Suprapubic skin (tissue), 4 donors: Measurements from ENCODE around the gene EEF1AKMT3. TPM values are rescaled to one million over a fixed set of nuclear protein-coding genes. Genes with fewer than 3 reads are reported as not detected.

ENCODE experiments used
- DNase-seq, 2 donors: peaks; one replicate each; pipeline ENCODE4 v3.0.0-alpha.2; 2019; ENCODE audit warnings: low spot score in 2 of 2
- H3K27ac ChIP-seq: fragments of 200-600 bp; sonication (generic); one replicate; pipeline ENCODE4 v1.5.1; 2019
- H3K27me3 ChIP-seq: fragments of 200-600 bp; sonication (generic); one replicate; pipeline ENCODE4 v1.5.1; 2019
- H3K36me3 ChIP-seq: fragments of 200-600 bp; sonication (generic); one replicate; pipeline ENCODE4 v1.5.1; 2019
- H3K4me1 ChIP-seq: fragments of 200-600 bp; sonication (generic); one replicate; pipeline ENCODE4 v1.5.1; 2019
- H3K4me3 ChIP-seq: fragments of 200-600 bp; sonication (generic); one replicate; pipeline ENCODE4 v1.5.1; 2019; ENCODE audit warnings: mild to moderate bottlenecking
- H3K9me3 ChIP-seq: fragments of 200-600 bp; sonication (generic); one replicate; pipeline ENCODE4 v1.5.1; 2019
- EP300 ChIP-seq: sonication (generic); formaldehyde crosslinking; IDR thresholded peaks from one replicate; pipeline ENCODE4 v1.6.1; 2017; ENCODE audit warnings: antibody characterized with exemption
- POLR2A ChIP-seq, 2 donors: fragments of 450-650 bp; IDR thresholded peaks; one replicate each; pipeline ENCODE4 v1.6.1; 2017; ENCODE audit warnings: antibody characterized with exemption in 2 of 2, mild to moderate bottlenecking in 2 of 2, moderate library complexity in 2 of 2
- POLR2AphosphoS5 ChIP-seq, 3 donors: sonication (generic); formaldehyde crosslinking; IDR thresholded peaks; one replicate each; pipeline ENCODE4 v1.6.1; 2017; ENCODE audit warnings: antibody characterized with exemption in 3 of 3
- WGBS: methylation state at CpG from one replicate; pipeline ENCODE4 v1.1.5; 2018; 5-methylcytosine and 5-hydroxymethylcytosine counted together
- total RNA-seq, 4 donors: library from RNA; depleted of rRNA; stranded (reverse); fragments of >200 nt; gene quantifications; one replicate each; pipeline ENCODE4 v1.1.0, GENCODE V29; 2016
- TF ChIP-seq, protein P1 (sequence below), 2 donors: fragments of 200-600 bp in 1 of 2; fragments of 450-650 bp in 1 of 2; sonication (generic) in 1 of 2; IDR thresholded peaks; one replicate each; pipeline ENCODE4 v1.5.1; 2016 to 2019; ENCODE audit warnings: antibody characterized with exemption in 2 of 2, mild to moderate bottlenecking in 1 of 2, moderate library complexity in 1 of 2

EEF1AKMT3 gene
- total RNA-seq, 4 donors from 2014 or later, result 8.7 to 13.7 (median 11.3) TPM

DNA sequence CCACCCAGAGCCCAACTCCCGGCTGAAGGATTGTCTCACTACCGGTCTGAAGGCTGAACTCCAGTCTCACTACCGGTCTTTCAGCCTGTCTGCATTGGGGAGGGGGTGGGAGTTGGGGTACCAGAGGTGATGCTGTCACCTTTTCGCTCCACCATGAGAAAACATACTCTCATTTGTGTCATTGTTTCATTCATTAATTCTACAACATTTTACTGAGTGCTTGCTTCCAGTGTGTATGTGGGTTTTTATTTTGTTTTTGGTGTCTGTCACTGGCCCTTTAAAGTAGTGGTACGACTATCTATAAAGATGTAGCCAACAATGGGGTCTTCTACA, 19.8 kb upstream of the EEF1AKMT3 start:
- Histone ChIP-seq H3K36me3 (peaks cover 20% of the 10 kb centered on the region), H3K9me3 (no peaks in the 10 kb centered on the region), H3K27ac (no peak overlapping the region), H3K27me3 (no peaks in the 10 kb centered on the region), H3K4me1 (peaks cover 52% of the 10 kb centered on the region), H3K4me3 (peak overlapping the region; percentile 71)
- WGBS, result 5% methylated on average over 5 of the region's 5 CpGs
- no peak for DNase-seq
- TF ChIP-seq POLR2A (IDR thresholded peaks at IDR 0.05) (no peak), EP300 (no peak), POLR2AphosphoS5 (IDR thresholded peaks at IDR 0.05) (no peak)
- TF ChIP-seq, protein P1, sequence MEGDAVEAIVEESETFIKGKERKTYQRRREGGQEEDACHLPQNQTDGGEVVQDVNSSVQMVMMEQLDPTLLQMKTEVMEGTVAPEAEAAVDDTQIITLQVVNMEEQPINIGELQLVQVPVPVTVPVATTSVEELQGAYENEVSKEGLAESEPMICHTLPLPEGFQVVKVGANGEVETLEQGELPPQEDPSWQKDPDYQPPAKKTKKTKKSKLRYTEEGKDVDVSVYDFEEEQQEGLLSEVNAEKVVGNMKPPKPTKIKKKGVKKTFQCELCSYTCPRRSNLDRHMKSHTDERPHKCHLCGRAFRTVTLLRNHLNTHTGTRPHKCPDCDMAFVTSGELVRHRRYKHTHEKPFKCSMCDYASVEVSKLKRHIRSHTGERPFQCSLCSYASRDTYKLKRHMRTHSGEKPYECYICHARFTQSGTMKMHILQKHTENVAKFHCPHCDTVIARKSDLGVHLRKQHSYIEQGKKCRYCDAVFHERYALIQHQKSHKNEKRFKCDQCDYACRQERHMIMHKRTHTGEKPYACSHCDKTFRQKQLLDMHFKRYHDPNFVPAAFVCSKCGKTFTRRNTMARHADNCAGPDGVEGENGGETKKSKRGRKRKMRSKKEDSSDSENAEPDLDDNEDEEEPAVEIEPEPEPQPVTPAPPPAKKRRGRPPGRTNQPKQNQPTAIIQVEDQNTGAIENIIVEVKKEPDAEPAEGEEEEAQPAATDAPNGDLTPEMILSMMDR (IDR thresholded peaks at IDR 0.05), result no peak

DNA sequence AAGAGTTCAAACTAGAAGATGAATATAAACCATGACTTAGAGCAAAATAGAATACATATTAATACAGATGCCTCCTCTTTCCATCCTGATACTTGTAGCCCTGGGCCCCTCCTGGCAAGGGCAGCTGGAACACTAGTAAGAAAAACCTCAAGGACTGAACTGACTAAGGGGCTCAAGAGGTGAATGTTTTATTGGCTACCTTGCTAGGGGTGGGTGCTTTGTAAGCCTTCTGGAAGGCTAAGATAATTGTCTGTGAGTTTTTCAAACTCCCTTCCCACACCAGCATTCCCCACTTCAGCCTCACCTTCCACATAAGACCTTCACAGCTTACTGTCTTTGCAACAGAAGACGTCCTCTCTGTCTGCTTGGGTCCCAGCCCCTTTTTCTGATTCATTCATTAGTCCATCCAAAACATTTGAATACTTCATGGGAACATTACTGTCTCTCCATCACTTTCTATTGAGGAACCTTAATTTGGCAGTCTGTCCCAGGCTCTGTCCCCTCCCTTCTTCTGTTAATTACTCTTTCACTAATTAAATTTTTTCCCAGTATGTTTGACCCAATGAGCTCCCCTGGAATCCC, 18.6 kb upstream of the EEF1AKMT3 start:
- H3K27ac ChIP-seq, result no peak overlapping the region
- no peak overlapping the region for H3K4me3 ChIP-seq
- H3K36me3 ChIP-seq, result peaks cover 20% of the 10 kb centered on the region
- no peaks in the 10 kb centered on the region for H3K27me3 ChIP-seq
- no peaks in the 10 kb centered on the region for H3K9me3 ChIP-seq
- peaks cover 52% of the 10 kb centered on the region for H3K4me1 ChIP-seq
- TF ChIP-seq EP300, result no peak
- TF ChIP-seq POLR2AphosphoS5 (IDR thresholded peaks at IDR 0.05), result no peak
- no peak for TF ChIP-seq POLR2A (IDR thresholded peaks at IDR 0.05)
- TF ChIP-seq, protein P1 (IDR thresholded peaks at IDR 0.05), result no peak
- 22% methylated on average over 1 of the region's 1 CpG for WGBS
- DNase-seq, result peak in 1 of 2 donors; percentile 34

DNA sequence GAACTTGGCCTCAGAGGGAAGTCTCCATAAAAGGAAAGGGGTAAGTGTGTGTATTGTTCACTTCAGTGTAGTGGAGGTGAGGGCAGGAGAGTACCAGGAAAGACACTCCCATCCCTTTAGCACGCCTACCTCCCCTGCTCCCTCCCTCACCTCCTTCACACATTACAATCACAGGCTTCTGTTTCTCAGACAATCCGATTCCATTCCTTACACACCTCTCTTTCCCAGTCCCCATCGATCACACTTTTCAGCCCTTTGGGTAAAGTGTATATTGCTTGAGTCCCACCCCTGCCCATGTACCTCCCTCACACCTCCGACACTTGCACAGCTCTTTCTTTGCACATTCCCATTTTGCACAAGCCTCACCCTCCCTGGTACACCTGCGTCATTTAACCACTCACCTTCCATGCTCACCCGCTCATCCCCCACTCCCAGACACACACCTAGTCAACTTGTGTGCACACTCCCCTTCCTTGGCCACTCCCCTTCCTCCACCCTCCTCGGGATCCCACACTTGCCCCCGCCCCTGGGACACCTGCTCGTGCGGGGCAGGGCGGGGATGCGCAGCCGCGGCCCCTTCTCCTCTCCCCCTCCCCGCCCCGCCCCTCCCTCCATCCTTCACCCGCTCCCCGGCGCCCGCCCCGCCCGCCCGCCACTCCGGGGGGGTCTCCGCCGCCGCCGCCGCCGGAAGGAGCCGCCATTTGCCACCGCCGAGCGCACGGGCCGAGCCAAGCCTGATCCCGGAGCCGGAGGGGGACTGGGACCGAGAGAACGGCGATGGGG, 17.8 kb upstream of the EEF1AKMT3 start, which contains the start of gene MARCHF9:
Gene MARCHF9, plus strand, starts transcription at position 693 of the 783 bp plus-strand sequence. CDS start 426 bp downstream, outside the sequence.
- TF ChIP-seq POLR2AphosphoS5 (IDR thresholded peaks at IDR 0.05) (no peak), EP300 (no peak), POLR2A (IDR thresholded peaks at IDR 0.05) (no peak)
- TF ChIP-seq, protein P1 (IDR thresholded peaks at IDR 0.05), result no peak
- Histone ChIP-seq H3K4me1 (peaks cover 52% of the 10 kb centered on the region), H3K27me3 (no peaks in the 10 kb centered on the region), H3K9me3 (no peaks in the 10 kb centered on the region), H3K4me3 (peak within 1 kb of the TSS; percentile 85), H3K36me3 (peaks cover 19% of the 10 kb centered on the region), H3K27ac (peak within 1 kb of the TSS; percentile 63)
- DNase-seq, result peak in 1 of 2 donors; percentile 87
- under 1% methylated on average over 14 of the region's 41 CpGs for WGBS

DNA sequence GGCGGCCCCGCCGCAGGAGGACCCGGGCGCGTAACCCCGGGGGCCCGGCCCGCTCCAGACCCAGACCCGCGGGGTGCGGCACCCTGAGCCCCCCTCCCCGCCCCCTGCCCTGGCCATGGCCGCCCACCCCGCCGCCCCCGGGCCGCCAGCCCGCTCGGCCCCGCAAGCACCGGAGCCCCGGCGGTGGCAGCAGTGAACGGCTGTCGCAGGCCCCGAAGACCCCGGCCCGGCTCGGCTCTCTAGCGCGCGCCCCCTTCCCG, 17.3 kb upstream of the EEF1AKMT3 start:
- Histone ChIP-seq H3K27me3 (no peaks in the 10 kb centered on the region), H3K9me3 (no peaks in the 10 kb centered on the region), H3K4me1 (peaks cover 52% of the 10 kb centered on the region), H3K27ac (peak overlapping the region; percentile 63), H3K36me3 (peaks cover 19% of the 10 kb centered on the region), H3K4me3 (peak overlapping the region; percentile 85)
- DNase-seq, result no peak
- no CpG with 5 or more reads among the region's 34 CpGs for WGBS
- TF ChIP-seq, protein P1 (IDR thresholded peaks at IDR 0.05), result no peak
- TF ChIP-seq POLR2AphosphoS5 (IDR thresholded peaks at IDR 0.05) (no peak), EP300 (no peak), POLR2A (IDR thresholded peaks at IDR 0.05) (no peak)
